ENCODE data around the gene AIMP2.
A peak's percentile ranks its signal among the peaks of the same experiment; 100 is the strongest.
"Not testable (repeated sequence)": the region's sequence is repeated elsewhere in the genome, so short reads cannot be mapped to it uniquely, and the experiment has no call there.

Gene AIMP2

GRCh38 chr7:6008668-6009611, at the start of gene AIMP2, which contains the start of gene PMS2:
AIMP2 (plus strand) TSS chr7:6009272; CDS start chr7:6009364, 92 bp downstream.
PMS2 (minus strand) TSS chr7:6009049; CDS start chr7:6009019, 30 bp downstream.
- peak; percentile 94 for DNase-seq (ENCODE audit: low read depth)

- DNase-seq (ENCODE audit: low read depth): not testable (repeated sequence)
These were observed 45.9 kb upstream of the AIMP2 start for GRCh38 chr7:5963205-5963604.

- DNase-seq (ENCODE audit: low read depth): not testable (repeated sequence)
These were observed 45.3 kb upstream of the AIMP2 start for GRCh38 chr7:5963810-5964209.

GRCh38 chr7:5970347-5970911, 38.6 kb upstream of the AIMP2 start, which contains the start of gene RSPH10B:
RSPH10B (minus strand) TSS chr7:5970689; CDS start chr7:5967116, 3,573 bp downstream.
- not testable (repeated sequence) for DNase-seq (ENCODE audit: low read depth)

GRCh38 chr7:5973580-5973979, 35.5 kb upstream of the AIMP2 start:
- not testable (repeated sequence) for DNase-seq (ENCODE audit: low read depth)

- DNase-seq (ENCODE audit: low read depth): not testable (repeated sequence)
These were observed 29.3 kb upstream of the AIMP2 start for GRCh38 chr7:5979680-5980314.

- not testable (repeated sequence) for DNase-seq (ENCODE audit: low read depth)
These were observed 22.0 kb upstream of the AIMP2 start for GRCh38 chr7:5987061-5987460.

GRCh38 chr7:5997210-5997808, 11.8 kb upstream of the AIMP2 start:
- DNase-seq (ENCODE audit: low read depth): no peak

GRCh38 chr7:6007386-6007785, 1.7 kb upstream of the AIMP2 start:
- no peak for DNase-seq (ENCODE audit: low read depth)

GRCh38 chr7:6007835-6008590, 1.1 kb upstream of the AIMP2 start:
- not testable (repeated sequence) for DNase-seq (ENCODE audit: low read depth)

GRCh38 chr7:6010370-6010769, 1.3 kb downstream of the AIMP2 start:
- DNase-seq (ENCODE audit: low read depth): not testable (repeated sequence)

GRCh38 chr7:6011541-6011940, 2.5 kb downstream of the AIMP2 start:
- DNase-seq (ENCODE audit: low read depth): no peak

- no peak for DNase-seq (ENCODE audit: low read depth)
These were observed 3.5 kb downstream of the AIMP2 start for GRCh38 chr7:6012355-6013104.

- DNase-seq (ENCODE audit: low read depth): no peak
These were observed 7.0 kb downstream of the AIMP2 start for GRCh38 chr7:6015917-6016652.

- DNase-seq (ENCODE audit: low read depth): no peak
These were observed 7.5 kb downstream of the AIMP2 start for GRCh38 chr7:6016653-6016966.

- DNase-seq (ENCODE audit: low read depth): no peak
These were observed 11.6 kb downstream of the AIMP2 start for GRCh38 chr7:6020371-6021286.

GRCh38 chr7:6022707-6023106, 13.6 kb downstream of the AIMP2 start:
- DNase-seq (ENCODE audit: low read depth): no peak

GRCh38 chr7:6023974-6024435, 14.9 kb downstream of the AIMP2 start:
- no peak for DNase-seq (ENCODE audit: low read depth)
